WTC11 (cell line): ENCODE data around the gene PLIN3. TPM values are rescaled to one million over a fixed set of nuclear protein-coding genes. Genes with fewer than 3 reads are reported as not detected.

Source experiments
- ATAC-seq: fragments of 200-7000 bp; cut with Tn5 transposase; 2 replicates; pipeline ENCODE4 v1.10.0; 2021; ENCODE audit warnings: mild to moderate bottlenecking, moderate library complexity
- CTCF ChIA-PET: fragments of 300-600 bp; sonication (Branson Sonifier 250); formaldehyde crosslinking; loops from one replicate; lab custom pipeline; 2021; ENCODE audit warnings: antibody characterized with exemption; lab: Charles Lee
- POLR2A ChIA-PET: fragments of 350-600 bp; sonication (Branson Sonifier 250); formaldehyde crosslinking; loops from one replicate; lab custom pipeline; 2021; ENCODE audit warnings: antibody characterized with exemption; lab: Charles Lee
- DNase-seq: peaks from one replicate; pipeline ENCODE4 v3.0.0; 2021; ENCODE audit warnings: low spot score
- H3K27ac Mint-ChIP-seq: 2 replicates; pipeline ENCODE4 v1.8.0; 2021; ENCODE audit warnings: mixed read lengths
- H3K27me3 Mint-ChIP-seq: 2 replicates; pipeline ENCODE4 v1.8.0; 2021; ENCODE audit warnings: low read depth, mild to moderate bottlenecking, moderate library complexity, mixed read lengths
- H3K36me3 Mint-ChIP-seq: 2 replicates; pipeline ENCODE4 v1.8.0; 2021; ENCODE audit warnings: mixed read lengths
- H3K4me1 Mint-ChIP-seq: 2 replicates; pipeline ENCODE4 v1.8.0; 2022; ENCODE audit warnings: mixed read lengths
- H3K4me3 Mint-ChIP-seq: 2 replicates; pipeline ENCODE4 v1.8.0; 2021; ENCODE audit warnings: mild to moderate bottlenecking, moderate library complexity, mixed read lengths
- H3K9me3 Mint-ChIP-seq: 2 replicates; pipeline ENCODE4 v1.8.0; 2021; ENCODE audit warnings: mixed read lengths
- AR ChIP-seq: fragments of 250-450 bp; sonication (Bioruptor Pico); IDR thresholded peaks from 2 replicates; pipeline ENCODE4 v1.9.0; 2021; ENCODE audit warnings: mild to moderate bottlenecking
- CREM ChIP-seq: sonication (generic); formaldehyde crosslinking; IDR thresholded peaks from 2 replicates; pipeline ENCODE4 v1.8.1; 2022; ENCODE audit warnings: mild to moderate bottlenecking, missing genetic modification reagents, moderate library complexity
- GTF2I ChIP-seq: fragments of 250-450 bp; sonication (Bioruptor Pico); conservative IDR thresholded peaks from 2 replicates; pipeline ENCODE4 v1.4.0; 2021; ENCODE audit warnings: mild to moderate bottlenecking
- NFATC4 ChIP-seq: fragments of 250-450 bp; sonication (Bioruptor Pico); IDR thresholded peaks from 2 replicates; pipeline ENCODE4 v1.9.0; 2021; ENCODE audit warnings: mild to moderate bottlenecking
- NFE2L1 ChIP-seq: sonication (generic); formaldehyde crosslinking; IDR thresholded peaks from 2 replicates; pipeline ENCODE4 v1.8.1; 2023; ENCODE audit warnings: missing genetic modification reagents
- OVOL2 ChIP-seq: fragments of 250-450 bp; sonication (Bioruptor Pico); IDR thresholded peaks from 2 replicates; pipeline ENCODE4 v1.9.0; 2021; ENCODE audit warnings: mild to moderate bottlenecking, borderline replicate concordance
- PRRX2 ChIP-seq: fragments of 250-450 bp; sonication (Bioruptor Pico); IDR thresholded peaks from 2 replicates; pipeline ENCODE4 v1.8.0; 2021; ENCODE audit warnings: mild to moderate bottlenecking
- SMAD3 ChIP-seq: sonication (generic); formaldehyde crosslinking; IDR thresholded peaks from 2 replicates; pipeline ENCODE4 v1.8.0; 2022; ENCODE audit warnings: missing genetic modification reagents, mild to moderate bottlenecking, borderline replicate concordance
- SMAD4 ChIP-seq: sonication (generic); formaldehyde crosslinking; IDR thresholded peaks from 2 replicates; pipeline ENCODE4 v1.8.0; 2022; ENCODE audit warnings: mild to moderate bottlenecking, missing genetic modification reagents
- TEAD4 ChIP-seq: sonication (generic); formaldehyde crosslinking; IDR thresholded peaks from 2 replicates; pipeline ENCODE4 v1.8.0; 2022; ENCODE audit warnings: mild to moderate bottlenecking, missing genetic modification reagents
- ZNF317 ChIP-seq: sonication (generic); formaldehyde crosslinking; IDR thresholded peaks from 2 replicates; pipeline ENCODE4 v1.8.1; 2023; ENCODE audit warnings: low read depth, mild to moderate bottlenecking, moderate library complexity, missing genetic modification reagents, borderline replicate concordance
- ZNF396 ChIP-seq: fragments of 250-450 bp; sonication (Bioruptor Pico); IDR thresholded peaks from 2 replicates; pipeline ENCODE4 v1.8.0; 2021; ENCODE audit warnings: mild to moderate bottlenecking, moderate library complexity, borderline replicate concordance
- total RNA-seq: library from RNA; stranded (reverse); gene quantifications from 3 replicates; pipeline ENCODE4 v1.2.3, GENCODE V29; 2021
- TF ChIP-seq, protein P1 (sequence below): sonication (generic); formaldehyde crosslinking; IDR thresholded peaks from 2 replicates; pipeline ENCODE4 v1.8.1; 2023; ENCODE audit warnings: mild to moderate bottlenecking, missing genetic modification reagents, moderate library complexity
- TF ChIP-seq, protein P2 (sequence below): sonication (generic); formaldehyde crosslinking; IDR thresholded peaks from 2 replicates; pipeline ENCODE4 v1.8.1; 2022; ENCODE audit warnings: low read depth, mild to moderate bottlenecking, moderate library complexity, missing genetic modification reagents, borderline replicate concordance
- TF ChIP-seq, protein P3 (sequence below): sonication (generic); formaldehyde crosslinking; IDR thresholded peaks from 2 replicates; pipeline ENCODE4 v1.8.1; 2023; ENCODE audit warnings: mild to moderate bottlenecking, missing genetic modification reagents, moderate library complexity

The PLIN3 gene
- total RNA-seq, 1 experiment from 2014 or later: 61.3 TPM

DNA sequence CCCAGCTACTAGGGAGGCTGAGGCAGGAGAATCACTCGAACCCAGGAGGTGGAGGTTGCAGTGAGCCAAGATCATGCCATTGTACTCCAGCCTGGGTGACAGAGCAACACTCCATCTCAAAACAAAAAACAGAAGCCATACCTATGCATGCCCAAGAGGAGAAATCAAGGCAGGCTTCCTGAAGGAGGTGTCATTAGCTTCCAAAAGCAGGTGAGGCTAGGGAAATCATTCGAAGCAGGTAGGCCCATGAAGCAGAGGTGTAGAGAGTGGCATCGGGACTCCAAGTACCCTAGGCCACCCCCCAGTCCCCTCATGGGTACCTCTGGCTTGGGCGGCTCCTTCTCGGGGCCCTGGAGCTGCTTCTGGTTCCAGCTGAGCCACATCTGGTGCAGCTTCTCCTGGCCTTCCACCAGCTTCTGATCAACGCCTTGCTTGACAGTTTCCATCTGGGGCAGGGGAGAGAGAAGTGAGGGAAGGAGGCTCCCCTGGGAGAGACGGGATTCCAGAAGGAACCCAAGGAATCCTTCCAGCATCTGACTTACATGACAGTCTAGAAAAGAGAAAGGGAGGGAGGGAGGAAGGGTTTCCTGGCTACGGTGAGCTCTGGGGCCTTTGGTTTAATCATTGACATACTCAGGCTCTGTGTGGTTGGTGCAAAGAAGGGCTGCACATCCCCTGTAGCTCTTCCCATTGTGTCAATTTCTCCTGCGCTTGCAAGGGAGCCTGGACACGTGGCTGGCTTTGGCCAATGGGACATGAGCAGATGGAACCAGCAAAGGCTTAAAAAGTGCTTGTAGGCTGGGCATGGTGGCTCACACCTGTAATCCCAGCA, 22.9 kb downstream of the PLIN3 start:
- peaks cover 47% of the 10 kb centered on the region for H3K36me3 Mint-ChIP-seq
- H3K27me3 Mint-ChIP-seq: no peaks in the 10 kb centered on the region
- ATAC-seq (no peak), DNase-seq (no peak)
- no peak overlapping the region for H3K27ac Mint-ChIP-seq
- TF ChIP-seq GTF2I (CRISPR knock-in tag) (no peak), NFE2L1 (no peak), AR (no peak), NFATC4 (CRISPR knock-in tag) (no peak), ZNF317 (CRISPR knock-in tag) (no peak)
- TF ChIP-seq, protein P1, sequence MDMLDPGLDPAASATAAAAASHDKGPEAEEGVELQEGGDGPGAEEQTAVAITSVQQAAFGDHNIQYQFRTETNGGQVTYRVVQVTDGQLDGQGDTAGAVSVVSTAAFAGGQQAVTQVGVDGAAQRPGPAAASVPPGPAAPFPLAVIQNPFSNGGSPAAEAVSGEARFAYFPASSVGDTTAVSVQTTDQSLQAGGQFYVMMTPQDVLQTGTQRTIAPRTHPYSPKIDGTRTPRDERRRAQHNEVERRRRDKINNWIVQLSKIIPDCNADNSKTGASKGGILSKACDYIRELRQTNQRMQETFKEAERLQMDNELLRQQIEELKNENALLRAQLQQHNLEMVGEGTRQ: no peak
- TF ChIP-seq, protein P2, sequence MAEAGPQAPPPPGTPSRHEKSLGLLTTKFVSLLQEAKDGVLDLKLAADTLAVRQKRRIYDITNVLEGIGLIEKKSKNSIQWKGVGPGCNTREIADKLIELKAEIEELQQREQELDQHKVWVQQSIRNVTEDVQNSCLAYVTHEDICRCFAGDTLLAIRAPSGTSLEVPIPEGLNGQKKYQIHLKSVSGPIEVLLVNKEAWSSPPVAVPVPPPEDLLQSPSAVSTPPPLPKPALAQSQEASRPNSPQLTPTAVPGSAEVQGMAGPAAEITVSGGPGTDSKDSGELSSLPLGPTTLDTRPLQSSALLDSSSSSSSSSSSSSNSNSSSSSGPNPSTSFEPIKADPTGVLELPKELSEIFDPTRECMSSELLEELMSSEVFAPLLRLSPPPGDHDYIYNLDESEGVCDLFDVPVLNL (CRISPR knock-in tag): no peak
- no peak overlapping the region for H3K4me3 Mint-ChIP-seq
- ChIA-PET CTCF (interaction anchor here (0.8 to 1.4 kb wide), 2 partner anchors 35 kb away, joined by 4 to 7 read pairs; no protein-coding TSS in a partner anchor), POLR2A (no interaction called here)
- no peaks in the 10 kb centered on the region for H3K9me3 Mint-ChIP-seq
- H3K4me1 Mint-ChIP-seq: no peaks in the 10 kb centered on the region

DNA sequence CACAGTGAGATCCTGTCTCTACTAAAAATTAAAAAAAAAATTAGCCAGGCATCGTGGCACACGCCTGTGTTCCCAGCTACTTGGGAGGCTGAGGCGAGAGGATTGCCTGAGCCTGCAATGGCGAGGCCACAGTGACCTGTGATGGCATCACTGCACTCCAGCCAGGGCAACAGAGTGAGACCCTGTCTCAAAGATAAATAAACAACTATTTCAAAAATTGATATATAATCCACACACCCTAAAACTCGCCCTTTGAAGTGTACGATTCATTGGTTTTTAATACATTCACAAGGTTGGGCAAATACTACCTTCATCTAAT, 23.9 kb downstream of the PLIN3 start:
- no peak for TF ChIP-seq NFATC4 (CRISPR knock-in tag)
- no peak for TF ChIP-seq ZNF396 (CRISPR knock-in tag)
- no peak for TF ChIP-seq TEAD4 (CRISPR knock-in tag)
- TF ChIP-seq, protein P3, sequence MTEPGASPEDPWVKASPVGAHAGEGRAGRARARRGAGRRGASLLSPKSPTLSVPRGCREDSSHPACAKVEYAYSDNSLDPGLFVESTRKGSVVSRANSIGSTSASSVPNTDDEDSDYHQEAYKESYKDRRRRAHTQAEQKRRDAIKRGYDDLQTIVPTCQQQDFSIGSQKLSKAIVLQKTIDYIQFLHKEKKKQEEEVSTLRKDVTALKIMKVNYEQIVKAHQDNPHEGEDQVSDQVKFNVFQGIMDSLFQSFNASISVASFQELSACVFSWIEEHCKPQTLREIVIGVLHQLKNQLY: no peak
- DNase-seq: no peak
- H3K27ac Mint-ChIP-seq: no peak overlapping the region
- H3K4me1 Mint-ChIP-seq: no peaks in the 10 kb centered on the region
- peaks cover 54% of the 10 kb centered on the region for H3K36me3 Mint-ChIP-seq
- H3K27me3 Mint-ChIP-seq: no peaks in the 10 kb centered on the region
- ChIA-PET POLR2A (no interaction called here), CTCF (interaction anchor here (0.6 to 0.9 kb wide), 3 partner anchors 8 to 93 kb away, joined by 3 to 7 read pairs (median 3); no protein-coding TSS in a partner anchor)
- no peak overlapping the region for H3K4me3 Mint-ChIP-seq
- ATAC-seq: no peak
- no peaks in the 10 kb centered on the region for H3K9me3 Mint-ChIP-seq

DNA sequence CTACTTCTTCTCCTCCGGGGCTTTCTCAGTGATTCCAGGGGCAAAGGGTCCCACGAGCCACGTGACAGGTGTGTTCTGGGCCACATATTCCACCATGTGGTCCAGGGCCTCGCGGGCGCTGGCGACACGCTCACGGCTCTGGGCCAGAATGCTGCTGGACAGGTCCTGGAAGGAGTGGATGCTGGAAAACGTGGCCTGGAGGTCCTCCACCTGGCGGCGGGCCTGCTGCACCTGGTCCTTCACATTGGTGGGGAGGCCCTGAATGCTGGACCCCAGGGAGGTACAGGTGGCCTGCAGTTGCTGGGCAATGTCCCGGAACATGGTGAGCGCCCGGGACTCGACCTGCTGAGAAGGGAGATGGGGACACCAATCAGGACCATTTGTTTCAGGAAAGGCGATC, 28.3 kb downstream of the PLIN3 start:
- Mint-ChIP-seq H3K4me3 (no peak overlapping the region), H3K4me1 (no peaks in the 10 kb centered on the region), H3K27ac (no peak overlapping the region), H3K27me3 (no peaks in the 10 kb centered on the region), H3K36me3 (peaks cover 52% of the 10 kb centered on the region), H3K9me3 (no peaks in the 10 kb centered on the region)
- ChIA-PET POLR2A (no interaction called here), CTCF (interaction anchor here (0.7 to 1.2 kb wide), 2 partner anchors 15 to 161 kb away, joined by 3 read pairs; no protein-coding TSS in a partner anchor)
- no peak for DNase-seq
- no peak for ATAC-seq
- TF ChIP-seq SMAD4 (CRISPR knock-in tag) (no peak), PRRX2 (CRISPR knock-in tag) (no peak), OVOL2 (CRISPR knock-in tag) (no peak), SMAD3 (no peak), CREM (CRISPR knock-in tag) (no peak)
